ENCODE measurements around the gene PUSL1.

DNA sequence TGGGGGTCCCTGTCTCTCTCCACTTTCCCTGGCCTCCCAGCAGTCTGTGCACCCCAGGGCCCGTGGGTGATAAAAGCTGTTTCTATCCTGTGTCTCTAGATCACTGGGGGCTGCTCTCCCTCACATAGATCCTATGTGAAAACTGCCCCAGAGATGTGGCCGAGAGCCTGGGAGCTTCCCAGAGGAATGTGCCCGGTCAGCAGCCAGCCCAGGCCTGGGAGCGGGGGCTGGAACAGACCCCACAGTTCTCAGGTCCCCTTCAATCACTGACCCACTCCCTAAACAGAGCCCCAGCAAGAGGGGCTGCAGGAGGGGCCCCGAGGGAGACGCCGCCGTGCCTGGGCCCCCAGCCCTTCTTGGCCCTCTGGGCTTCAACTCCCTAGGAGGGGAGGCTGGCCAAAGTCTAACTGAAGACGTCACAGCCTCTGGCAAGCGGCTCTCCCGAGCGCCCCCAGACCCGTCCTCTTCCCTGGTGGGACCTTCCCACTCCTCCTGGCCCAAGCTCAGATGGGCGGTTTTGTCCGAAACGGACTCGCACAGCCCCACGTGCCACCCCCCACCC is 49.6 kb downstream of the PUSL1 start:
- TF ChIP-seq, protein P1, sequence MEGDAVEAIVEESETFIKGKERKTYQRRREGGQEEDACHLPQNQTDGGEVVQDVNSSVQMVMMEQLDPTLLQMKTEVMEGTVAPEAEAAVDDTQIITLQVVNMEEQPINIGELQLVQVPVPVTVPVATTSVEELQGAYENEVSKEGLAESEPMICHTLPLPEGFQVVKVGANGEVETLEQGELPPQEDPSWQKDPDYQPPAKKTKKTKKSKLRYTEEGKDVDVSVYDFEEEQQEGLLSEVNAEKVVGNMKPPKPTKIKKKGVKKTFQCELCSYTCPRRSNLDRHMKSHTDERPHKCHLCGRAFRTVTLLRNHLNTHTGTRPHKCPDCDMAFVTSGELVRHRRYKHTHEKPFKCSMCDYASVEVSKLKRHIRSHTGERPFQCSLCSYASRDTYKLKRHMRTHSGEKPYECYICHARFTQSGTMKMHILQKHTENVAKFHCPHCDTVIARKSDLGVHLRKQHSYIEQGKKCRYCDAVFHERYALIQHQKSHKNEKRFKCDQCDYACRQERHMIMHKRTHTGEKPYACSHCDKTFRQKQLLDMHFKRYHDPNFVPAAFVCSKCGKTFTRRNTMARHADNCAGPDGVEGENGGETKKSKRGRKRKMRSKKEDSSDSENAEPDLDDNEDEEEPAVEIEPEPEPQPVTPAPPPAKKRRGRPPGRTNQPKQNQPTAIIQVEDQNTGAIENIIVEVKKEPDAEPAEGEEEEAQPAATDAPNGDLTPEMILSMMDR (conservative IDR thresholded peaks at IDR 0.05; ENCODE audit: low read length): no peak
- TF ChIP-seq EZH2phosphoT487 (IDR thresholded peaks at IDR 0.05; ENCODE audit: borderline replicate concordance, low read depth, low read length): no peak
